GM12873 (cell line): Measurements from ENCODE around the gene SLC4A8.

Experiments
- CTCF ChIP-seq: IDR thresholded peaks from 2 replicates; pipeline ENCODE4 v1.5.1; 2012; ENCODE audit warnings: low read depth, mild to moderate bottlenecking, moderate library complexity, low read length, control low read depth; ENCODE audit not compliant: insufficient read depth; ENCODE audit errors: missing control alignments

Gene SLC4A8

DNA sequence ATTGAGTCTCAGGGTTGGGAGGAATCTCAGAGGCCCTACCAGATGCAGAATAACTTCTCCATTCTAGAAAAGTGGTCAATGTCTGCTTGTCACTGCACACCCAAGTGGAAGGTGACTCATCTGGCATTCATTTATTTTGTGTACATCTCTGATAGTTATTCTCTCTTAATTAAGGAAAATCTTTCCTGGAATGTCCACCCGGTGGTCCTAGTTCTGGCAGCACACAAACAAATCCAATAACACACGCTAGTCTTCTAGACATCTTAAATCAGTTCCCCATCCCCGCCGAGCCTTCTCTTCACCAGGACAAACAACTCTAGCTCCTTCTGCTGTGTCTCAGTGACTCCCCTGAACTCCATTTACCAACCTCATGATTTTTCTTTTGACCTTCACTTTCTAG, 116.4 kb downstream of the SLC4A8 start:
- TF ChIP-seq CTCF = no peak

GRCh38 chr12:51546097-51546496, 121.5 kb downstream of the SLC4A8 start:
- no peak for TF ChIP-seq CTCF

DNA sequence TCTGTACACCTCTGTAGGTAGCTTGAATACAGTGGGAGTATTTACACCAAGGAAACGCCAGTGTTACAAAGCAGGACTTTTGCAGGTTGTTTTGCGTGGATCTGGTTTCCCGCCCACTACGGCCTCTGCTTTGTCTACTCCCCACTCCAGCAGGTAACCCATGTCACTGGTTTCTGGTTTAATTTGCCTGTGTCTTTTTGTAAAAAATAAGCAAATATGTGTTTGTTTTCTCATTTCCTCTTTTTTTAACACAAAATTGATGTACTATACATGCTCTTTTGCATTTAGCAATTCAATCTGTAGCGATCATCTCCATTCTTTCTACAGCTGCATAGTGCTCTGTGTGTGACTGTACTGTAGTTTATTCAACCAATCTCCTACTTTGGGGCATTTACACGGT, 123.0 kb downstream of the SLC4A8 start:
- TF ChIP-seq CTCF = no peak

DNA sequence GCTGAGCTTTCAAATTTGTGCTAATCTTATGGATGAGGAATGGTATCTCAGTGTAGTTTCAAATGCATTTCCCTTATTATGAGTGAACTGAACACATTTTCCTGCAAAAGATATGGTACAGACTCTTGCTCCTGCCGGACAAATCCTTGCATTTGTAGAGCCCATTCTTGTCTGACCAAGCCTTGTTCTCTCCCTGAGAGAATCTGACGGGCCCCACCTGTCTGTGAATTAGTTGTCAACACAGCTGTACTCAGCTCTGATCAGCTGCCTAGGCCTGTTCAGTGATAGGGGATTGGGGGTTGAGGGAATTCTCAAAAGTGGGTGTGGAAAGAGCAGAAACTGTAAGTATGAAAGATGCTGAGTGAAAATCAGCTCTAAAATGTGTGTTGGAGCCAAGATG, 123.6 kb downstream of the SLC4A8 start:
- no peak for TF ChIP-seq CTCF

- no peak for TF ChIP-seq CTCF
These were observed 125.0 kb downstream of the SLC4A8 start for GRCh38 chr12:51549637-51550036.
